K562 (cell line): Measurements from ENCODE around the gene SLC43A1. TPM values are rescaled to one million over a fixed set of nuclear protein-coding genes. Genes with fewer than 3 reads are reported as not detected.
A peak's percentile ranks its signal among the peaks of the same experiment; 100 is the strongest.

Experiments
- BMI1 ChIP-seq: fragments of 150-350 bp; IDR thresholded peaks from 2 replicates; pipeline ENCODE4 v1.6.1; 2014; ENCODE audit warnings: low read length
- CBFA2T3 ChIP-seq: fragments of 450-650 bp; IDR thresholded peaks from 2 replicates; pipeline ENCODE4 v1.6.1; 2017
- CHD4 ChIP-seq: fragments of 200-600 bp; sonication (generic); IDR thresholded peaks from 3 replicates; pipeline ENCODE4 v1.6.1; 2012; ENCODE audit warnings: low read depth, mild to moderate bottlenecking, mixed read lengths, low read length, inconsistent platforms; ENCODE audit not compliant: insufficient read depth, insufficient replicate concordance, poor library complexity, severe bottlenecking
- CLOCK ChIP-seq: fragments of 250-450 bp; sonication (Bioruptor Pico); IDR thresholded peaks from 2 replicates; pipeline ENCODE4 v1.4.0; 2020; ENCODE audit warnings: mild to moderate bottlenecking, moderate library complexity, borderline replicate concordance
- CREM ChIP-seq: IDR thresholded peaks from 2 replicates; pipeline ENCODE4 v1.6.1; 2014; ENCODE audit warnings: antibody characterized with exemption, low read depth
- HDAC1 ChIP-seq, 2 experiments: fragments of 450-650 bp; IDR thresholded peaks; 2 replicates each; pipeline ENCODE4 v1.6.1; 2016 to 2017; ENCODE audit warnings: inconsistent platforms in 1 of 2, mild to moderate bottlenecking in 1 of 2, moderate library complexity in 1 of 2
- KLF10 ChIP-seq: fragments of 250-450 bp; sonication (Bioruptor Pico); IDR thresholded peaks from 2 replicates; pipeline ENCODE4 v1.6.1; 2021; ENCODE audit warnings: matching md5 sums
- L3MBTL2 ChIP-seq: fragments of 450-650 bp; IDR thresholded peaks from 2 replicates; pipeline ENCODE4 v1.6.1; 2016; ENCODE audit warnings: mild to moderate bottlenecking, moderate library complexity
- NFE2 ChIP-seq: IDR thresholded peaks from 2 replicates; pipeline ENCODE4 v1.6.1; 2014; ENCODE audit warnings: antibody characterized with exemption, low read depth
- POLR2B ChIP-seq: fragments of 450-650 bp; IDR thresholded peaks from 2 replicates; pipeline ENCODE4 v1.6.1; 2018; ENCODE audit warnings: low read depth; ENCODE audit not compliant: partially characterized antibody
- POLR2G ChIP-seq: fragments of 200-400 bp; formaldehyde crosslinking; IDR thresholded peaks from 2 replicates; pipeline ENCODE4 v1.6.1; 2017; ENCODE audit warnings: low read depth, mild to moderate bottlenecking, antibody characterized with exemption, low read length, moderate library complexity
- RBM14 ChIP-seq: fragments of 200-400 bp; formaldehyde crosslinking; IDR thresholded peaks from 2 replicates; pipeline ENCODE4 v1.6.1; 2018; ENCODE audit warnings: low read depth, mild to moderate bottlenecking, low read length, moderate library complexity, borderline replicate concordance; ENCODE audit not compliant: insufficient read depth
- RBM22 ChIP-seq: fragments of 200-400 bp; formaldehyde crosslinking; IDR thresholded peaks from 2 replicates; pipeline ENCODE4 v1.6.1; 2018; ENCODE audit warnings: low read length, low read depth; ENCODE audit not compliant: poor library complexity, severe bottlenecking
- ZNF3 ChIP-seq: fragments of 250-450 bp; sonication (Bioruptor Pico); IDR thresholded peaks from 2 replicates; pipeline ENCODE4 v1.5.0; 2021; ENCODE audit warnings: mild to moderate bottlenecking, moderate library complexity
- polyA plus RNA-seq, 8 experiments: library from polyadenylated mRNA; depleted of rRNA in 4 of 8; stranded (reverse) in 5 of 8; unstranded in 3 of 8; fragments of >200 nt; fragmentation: Nextera tagmentation in 2 of 8; fragmentation: Illumina TruSeq in 1 of 8; extraction: Ambion mirVana in 2 of 8; extraction: Trizol in 1 of 8; gene quantifications; 2 replicates each; pipeline versions ENCODE4 v1.2.1 to v1.2.3, GENCODE V29; 2011 to 2014; ENCODE audit warnings: inconsistent platforms in 1 of 8, missing spikeins in 1 of 8
- total RNA-seq, 7 experiments: library from RNA; depleted of rRNA in 6 of 7; stranded (reverse); fragments of >200 nt in 6 of 7; fragmentation: Illumina TruSeq in 2 of 7; extraction: Trizol in 2 of 7; gene quantifications; 2 replicates each; pipeline versions ENCODE4 v1.2.1 to v1.2.3, GENCODE V29; 2011 to 2021; ENCODE audit warnings: low replicate concordance in 1 of 7
- TF ChIP-seq, protein P1 (sequence below): sonication (generic); formaldehyde crosslinking; IDR thresholded peaks from 2 replicates; pipeline ENCODE4 v1.8.1; 2023; ENCODE audit warnings: mild to moderate bottlenecking, missing genetic modification reagents
- TF ChIP-seq, protein P2 (sequence below), 2 experiments: fragments of 450-650 bp; conservative IDR thresholded peaks; 2 replicates each; pipeline ENCODE4 v1.6.1; 2017; ENCODE audit warnings: mild to moderate bottlenecking in 2 of 2, moderate library complexity in 2 of 2
- TF ChIP-seq, protein P3 (sequence below): fragments of 450-650 bp; IDR thresholded peaks from 2 replicates; pipeline ENCODE4 v1.6.1; 2014; ENCODE audit warnings: low read depth, mild to moderate bottlenecking, moderate library complexity, borderline replicate concordance

The SLC43A1 gene
- total and polyA plus RNA-seq, 9 of the 15 experiments (the other 6 are each of a cell fraction or from before 2014, with no cell fraction given): 2.6 to 41.8 (median 24.6) TPM

- TF ChIP-seq CLOCK (no peak), CHD4 (peak; percentile 61), BMI1 (no peak), RBM22 (peak; percentile 47), NFE2 (no peak), CREM (0 out of 2 replicates have a peak, but pooled peaks have one; percentile 11), RBM14 (0 out of 2 replicates have a peak, but pooled peaks have one; percentile 3), CBFA2T3 (no peak), L3MBTL2 (peak; percentile 74), POLR2B (no peak), HDAC1 (IDR thresholded peaks at IDR 0.05) (peak in 1 of 2 experiments; percentile 46; a peak in 1 of 4 replicates), KLF10 (CRISPR knock-in tag) (no peak), ZNF3 (CRISPR knock-in tag) (no peak), POLR2G (peak; percentile 67)
- TF ChIP-seq, protein P1, sequence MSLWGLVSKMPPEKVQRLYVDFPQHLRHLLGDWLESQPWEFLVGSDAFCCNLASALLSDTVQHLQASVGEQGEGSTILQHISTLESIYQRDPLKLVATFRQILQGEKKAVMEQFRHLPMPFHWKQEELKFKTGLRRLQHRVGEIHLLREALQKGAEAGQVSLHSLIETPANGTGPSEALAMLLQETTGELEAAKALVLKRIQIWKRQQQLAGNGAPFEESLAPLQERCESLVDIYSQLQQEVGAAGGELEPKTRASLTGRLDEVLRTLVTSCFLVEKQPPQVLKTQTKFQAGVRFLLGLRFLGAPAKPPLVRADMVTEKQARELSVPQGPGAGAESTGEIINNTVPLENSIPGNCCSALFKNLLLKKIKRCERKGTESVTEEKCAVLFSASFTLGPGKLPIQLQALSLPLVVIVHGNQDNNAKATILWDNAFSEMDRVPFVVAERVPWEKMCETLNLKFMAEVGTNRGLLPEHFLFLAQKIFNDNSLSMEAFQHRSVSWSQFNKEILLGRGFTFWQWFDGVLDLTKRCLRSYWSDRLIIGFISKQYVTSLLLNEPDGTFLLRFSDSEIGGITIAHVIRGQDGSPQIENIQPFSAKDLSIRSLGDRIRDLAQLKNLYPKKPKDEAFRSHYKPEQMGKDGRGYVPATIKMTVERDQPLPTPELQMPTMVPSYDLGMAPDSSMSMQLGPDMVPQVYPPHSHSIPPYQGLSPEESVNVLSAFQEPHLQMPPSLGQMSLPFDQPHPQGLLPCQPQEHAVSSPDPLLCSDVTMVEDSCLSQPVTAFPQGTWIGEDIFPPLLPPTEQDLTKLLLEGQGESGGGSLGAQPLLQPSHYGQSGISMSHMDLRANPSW (CRISPR knock-in tag): no peak
- TF ChIP-seq, protein P2, sequence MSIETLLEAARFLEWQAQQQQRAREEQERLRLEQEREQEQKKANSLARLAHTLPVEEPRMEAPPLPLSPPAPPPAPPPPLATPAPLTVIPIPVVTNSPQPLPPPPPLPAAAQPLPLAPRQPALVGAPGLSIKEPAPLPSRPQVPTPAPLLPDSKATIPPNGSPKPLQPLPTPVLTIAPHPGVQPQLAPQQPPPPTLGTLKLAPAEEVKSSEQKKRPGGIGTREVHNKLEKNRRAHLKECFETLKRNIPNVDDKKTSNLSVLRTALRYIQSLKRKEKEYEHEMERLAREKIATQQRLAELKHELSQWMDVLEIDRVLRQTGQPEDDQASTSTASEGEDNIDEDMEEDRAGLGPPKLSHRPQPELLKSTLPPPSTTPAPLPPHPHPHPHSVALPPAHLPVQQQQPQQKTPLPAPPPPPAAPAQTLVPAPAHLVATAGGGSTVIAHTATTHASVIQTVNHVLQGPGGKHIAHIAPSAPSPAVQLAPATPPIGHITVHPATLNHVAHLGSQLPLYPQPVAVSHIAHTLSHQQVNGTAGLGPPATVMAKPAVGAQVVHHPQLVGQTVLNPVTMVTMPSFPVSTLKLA (conservative IDR thresholded peaks at IDR 0.05): peak; percentile 93 to 94
- TF ChIP-seq, protein P3, sequence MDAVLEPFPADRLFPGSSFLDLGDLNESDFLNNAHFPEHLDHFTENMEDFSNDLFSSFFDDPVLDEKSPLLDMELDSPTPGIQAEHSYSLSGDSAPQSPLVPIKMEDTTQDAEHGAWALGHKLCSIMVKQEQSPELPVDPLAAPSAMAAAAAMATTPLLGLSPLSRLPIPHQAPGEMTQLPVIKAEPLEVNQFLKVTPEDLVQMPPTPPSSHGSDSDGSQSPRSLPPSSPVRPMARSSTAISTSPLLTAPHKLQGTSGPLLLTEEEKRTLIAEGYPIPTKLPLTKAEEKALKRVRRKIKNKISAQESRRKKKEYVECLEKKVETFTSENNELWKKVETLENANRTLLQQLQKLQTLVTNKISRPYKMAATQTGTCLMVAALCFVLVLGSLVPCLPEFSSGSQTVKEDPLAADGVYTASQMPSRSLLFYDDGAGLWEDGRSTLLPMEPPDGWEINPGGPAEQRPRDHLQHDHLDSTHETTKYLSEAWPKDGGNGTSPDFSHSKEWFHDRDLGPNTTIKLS: peak; percentile 85; the same call in 1 of the 2 replicates
Observed at GRCh38 chr11:57514538-57515331, 767 bp downstream of the SLC43A1 start (continued).
